Middle frontal gyrus (tissue), 1 donor: ENCODE results near the gene FXYD5.

Source experiments
- DNase-seq: peaks from one replicate; pipeline ENCODE4 v3.0.0-alpha.2; 2015; ENCODE audit warnings: low spot score; ENCODE audit errors: extremely low spot score

FXYD5 gene

DNA sequence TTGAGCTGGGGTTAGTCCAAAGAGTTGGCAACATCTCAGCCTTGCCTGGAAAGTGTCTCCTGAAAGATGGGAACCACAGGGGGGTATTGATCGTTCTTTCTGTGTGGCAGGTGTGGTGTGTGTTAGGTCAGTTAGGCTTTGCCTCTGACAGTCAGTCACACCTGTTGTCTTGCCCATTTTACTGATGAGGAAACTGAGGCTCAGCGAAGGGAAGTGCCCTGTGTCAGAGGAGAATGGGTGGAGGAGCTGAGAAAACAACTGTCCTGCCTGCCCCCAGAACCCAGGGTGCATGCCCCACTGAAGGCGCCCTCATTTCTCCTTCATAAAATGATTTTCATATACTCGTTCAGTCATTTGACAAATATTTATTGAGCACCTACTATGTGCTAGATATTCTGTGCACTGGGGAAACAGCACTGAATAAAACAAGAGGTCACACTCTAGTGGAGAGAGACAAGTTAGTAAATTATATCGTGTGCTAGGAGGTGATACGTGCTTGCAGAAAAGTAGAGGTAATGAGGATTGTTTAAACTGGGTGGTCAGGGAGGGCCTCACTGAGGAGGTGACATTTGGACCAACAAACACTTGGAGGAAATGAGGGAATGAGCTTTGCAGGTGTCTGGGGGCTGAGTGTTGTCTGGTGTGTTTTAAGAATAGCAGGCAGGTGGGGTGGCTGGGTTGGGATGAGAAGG lies 1.6 kb downstream of the FXYD5 start:
- no peak for DNase-seq

DNA sequence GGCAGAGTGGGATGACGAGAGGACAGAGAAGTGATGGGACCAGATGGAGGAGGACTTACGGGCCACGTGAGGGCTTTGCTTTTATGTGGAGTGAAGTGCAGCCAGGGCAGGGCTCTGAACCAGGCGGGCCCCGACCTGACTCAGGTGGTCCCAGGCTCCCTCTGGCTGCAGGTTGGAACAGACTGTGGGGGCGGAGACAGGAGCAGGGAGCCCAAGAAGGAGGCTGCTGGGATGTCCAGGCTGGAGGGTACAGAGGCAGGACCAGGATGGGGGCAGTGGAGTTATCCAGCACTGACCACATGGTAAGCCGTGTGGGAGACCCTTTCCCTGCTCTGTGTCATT lies 2.1 kb downstream of the FXYD5 start:
- no peak for DNase-seq

DNA sequence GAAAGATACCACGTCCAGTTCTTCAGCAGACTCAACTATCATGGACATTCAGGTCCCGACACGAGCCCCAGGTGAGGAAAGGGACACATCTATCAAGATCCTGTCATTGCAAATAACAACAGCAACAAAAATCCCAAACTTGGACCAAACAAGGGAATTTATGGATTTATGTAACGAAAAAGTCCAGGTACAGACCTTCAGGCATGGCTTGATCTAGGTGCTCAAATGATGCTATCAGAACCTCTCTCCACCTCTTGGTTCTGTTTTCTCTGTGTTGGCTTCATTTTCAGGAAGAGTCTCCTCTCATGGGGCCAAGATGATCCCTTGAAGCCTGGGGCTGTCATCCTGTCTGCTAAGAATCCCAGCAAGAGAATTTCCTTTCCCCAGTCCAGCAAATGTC lies 2.9 kb downstream of the FXYD5 start:
- DNase-seq, result no peak

DNA sequence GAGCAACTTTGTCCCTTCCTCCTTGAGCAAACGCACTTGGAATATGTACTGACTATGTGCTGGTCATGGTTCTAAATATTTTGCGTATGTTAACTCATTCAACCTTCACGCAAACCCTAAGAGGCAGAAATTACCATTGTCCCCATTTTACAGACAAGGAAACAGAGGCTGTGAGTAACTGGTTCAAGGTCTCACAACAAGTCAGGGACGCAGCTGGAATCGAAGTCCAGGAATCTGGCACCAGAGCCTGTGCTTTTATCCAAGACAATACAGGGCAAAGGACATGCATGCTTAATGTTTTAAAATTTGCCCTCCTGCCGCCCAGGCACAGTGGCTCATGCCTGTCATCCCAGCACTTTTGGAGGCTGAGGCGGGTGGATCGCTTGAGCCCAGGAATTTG lies 5.1 kb downstream of the FXYD5 start:
- no peak for DNase-seq

DNA sequence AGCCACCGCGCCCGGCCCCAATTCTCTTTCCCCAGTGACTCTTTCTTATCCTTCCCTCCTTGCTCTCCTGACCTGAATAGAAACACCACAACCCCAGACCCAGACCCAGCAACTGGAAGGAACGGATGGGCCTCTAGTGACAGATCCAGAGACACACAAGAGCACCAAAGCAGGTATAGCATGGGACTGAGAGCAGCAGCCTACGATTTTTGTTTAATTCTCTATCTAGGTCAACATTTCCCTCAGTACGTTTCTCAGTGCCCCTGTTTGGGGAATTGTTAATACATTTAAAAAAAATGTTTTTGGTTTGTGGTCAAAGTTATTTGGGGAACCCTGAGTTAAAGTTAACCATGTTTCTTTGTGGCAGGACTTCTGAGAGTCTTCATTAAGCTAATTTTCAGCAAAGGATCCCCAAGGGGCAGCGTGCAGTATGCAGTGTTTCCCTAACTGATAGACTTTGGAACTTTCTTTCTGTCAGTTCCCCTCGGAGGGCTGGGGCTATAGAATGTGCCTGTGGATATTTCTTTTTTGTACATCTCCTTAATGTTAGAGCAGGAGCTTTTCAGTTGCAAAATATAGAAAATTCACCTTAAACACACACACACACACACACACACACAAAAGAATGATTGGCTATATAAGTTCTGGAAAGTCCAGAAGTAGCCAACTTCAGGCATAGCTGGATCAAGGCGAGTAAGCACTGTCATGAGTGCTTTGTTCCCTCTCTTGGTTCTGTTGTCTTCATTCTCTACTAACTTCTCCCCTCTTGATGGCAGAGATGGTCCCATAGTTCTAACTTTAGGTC lies 6.3 kb downstream of the FXYD5 start:
- DNase-seq, result no peak

DNA sequence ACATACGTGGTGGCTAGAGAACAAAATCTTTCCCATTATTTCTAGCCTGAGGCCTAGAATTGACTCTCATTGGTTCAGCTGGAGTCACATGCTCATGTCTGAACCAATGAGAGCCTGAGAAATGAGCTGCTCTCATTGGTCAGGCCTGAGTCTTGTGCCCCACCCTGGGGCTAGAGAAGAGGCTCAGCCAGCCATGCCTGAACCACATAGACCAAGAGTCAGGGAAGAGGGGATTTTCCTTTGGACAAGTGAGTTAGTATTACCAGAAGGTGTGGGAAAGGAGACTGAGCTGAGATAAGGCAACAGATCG lies 6.9 kb downstream of the FXYD5 start:
- no peak for DNase-seq

DNA sequence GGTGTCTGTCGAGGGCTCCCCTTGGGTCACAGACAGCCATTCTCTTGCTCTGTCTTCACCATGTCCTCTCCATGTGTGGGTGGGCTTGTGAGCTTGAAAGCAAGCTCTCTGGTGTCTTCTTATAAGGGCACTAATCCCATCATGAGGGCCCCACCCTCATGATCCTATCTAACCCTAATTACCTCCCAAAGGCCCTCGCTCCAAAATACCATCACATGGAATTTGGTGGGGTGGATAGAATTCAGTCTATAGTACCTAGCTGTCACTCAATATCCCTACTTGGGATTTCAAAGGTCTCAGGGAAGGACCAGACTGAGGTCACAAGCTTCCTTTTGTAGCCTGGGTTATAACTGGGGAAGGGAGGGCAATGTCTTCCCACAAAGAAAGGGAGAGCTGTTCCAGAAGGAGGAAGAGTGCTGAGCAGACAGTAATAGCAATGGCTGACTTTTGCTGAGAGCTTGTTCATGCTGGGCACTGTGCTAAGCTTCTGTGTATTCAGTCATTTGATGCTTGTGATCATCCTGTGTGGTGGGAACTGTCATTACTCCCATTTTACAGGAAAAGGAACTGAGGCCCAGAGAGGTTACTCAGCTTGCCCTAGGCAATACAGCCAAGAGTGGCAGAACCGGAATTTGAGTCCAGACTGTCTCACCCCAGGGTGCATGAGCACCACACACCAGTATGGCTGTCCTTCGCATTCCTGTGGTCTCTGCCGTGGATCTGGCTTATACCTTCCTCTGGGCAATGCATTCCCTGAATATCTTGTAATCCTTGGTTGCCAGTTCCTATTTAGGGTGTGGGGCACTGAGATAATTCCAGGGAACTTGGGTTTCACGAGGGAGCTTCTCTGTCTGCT lies 8.2 kb downstream of the FXYD5 start:
- no peak for DNase-seq

DNA sequence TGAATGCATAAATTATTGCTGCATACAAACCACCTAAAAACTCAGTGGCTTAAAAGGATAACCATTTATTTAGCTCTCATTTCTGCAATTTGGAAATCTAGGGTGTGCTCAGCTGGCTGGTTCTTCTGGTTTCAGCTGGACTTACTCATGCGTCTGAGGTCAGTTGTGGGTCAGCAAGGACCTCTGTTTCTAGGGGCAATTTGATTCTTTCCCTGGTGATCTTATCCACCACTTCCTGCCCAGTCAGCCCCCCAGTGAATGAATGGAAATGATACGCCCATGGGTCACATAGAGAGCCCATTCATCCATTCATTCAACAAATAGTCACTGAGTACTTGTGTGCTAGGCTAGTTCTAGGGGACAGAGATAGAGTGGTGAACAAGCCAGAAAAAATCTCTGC lies 9.9 kb downstream of the FXYD5 start:
- no peak for DNase-seq

DNA sequence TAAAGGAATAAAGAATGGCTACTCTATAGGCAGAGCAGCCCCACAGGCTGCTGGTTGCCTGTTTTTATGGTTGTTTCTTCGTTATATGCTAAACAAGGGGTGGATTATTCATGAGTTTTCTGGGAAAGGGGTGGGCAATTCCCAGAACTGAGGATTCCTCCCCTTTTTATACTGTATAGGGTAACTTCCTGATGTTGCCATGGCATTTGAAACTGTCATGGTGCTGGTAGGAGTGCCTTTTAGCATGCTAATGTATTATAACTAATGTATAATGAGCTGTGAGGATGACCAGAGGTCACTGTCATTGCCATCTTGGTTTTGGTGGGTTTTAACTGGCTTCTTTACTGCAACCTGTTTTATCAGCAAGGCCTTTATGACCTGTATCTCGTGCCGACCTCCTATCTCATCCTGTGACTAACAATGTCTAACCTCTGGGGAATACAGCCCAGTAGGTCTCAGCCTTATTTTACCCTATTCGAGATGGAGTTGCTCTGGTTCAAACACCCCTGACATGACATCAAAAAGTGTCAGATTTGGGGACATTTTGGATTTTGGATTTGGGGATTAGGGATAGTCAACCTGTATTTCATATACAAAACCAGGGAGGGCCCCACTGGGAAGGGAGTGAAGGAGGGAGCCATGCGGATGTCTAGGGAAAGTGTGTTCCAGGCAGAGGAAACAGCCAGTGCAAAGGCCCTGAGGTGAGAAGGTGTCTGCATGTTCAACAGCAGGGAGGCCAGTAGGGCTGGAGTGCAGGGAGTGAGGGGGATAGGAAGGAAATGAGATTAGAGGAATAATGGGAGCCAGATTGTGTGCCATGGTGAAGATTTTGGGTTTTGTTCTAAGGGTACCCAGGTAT lies 10.9 kb downstream of the FXYD5 start:
- DNase-seq, result no peak

DNA sequence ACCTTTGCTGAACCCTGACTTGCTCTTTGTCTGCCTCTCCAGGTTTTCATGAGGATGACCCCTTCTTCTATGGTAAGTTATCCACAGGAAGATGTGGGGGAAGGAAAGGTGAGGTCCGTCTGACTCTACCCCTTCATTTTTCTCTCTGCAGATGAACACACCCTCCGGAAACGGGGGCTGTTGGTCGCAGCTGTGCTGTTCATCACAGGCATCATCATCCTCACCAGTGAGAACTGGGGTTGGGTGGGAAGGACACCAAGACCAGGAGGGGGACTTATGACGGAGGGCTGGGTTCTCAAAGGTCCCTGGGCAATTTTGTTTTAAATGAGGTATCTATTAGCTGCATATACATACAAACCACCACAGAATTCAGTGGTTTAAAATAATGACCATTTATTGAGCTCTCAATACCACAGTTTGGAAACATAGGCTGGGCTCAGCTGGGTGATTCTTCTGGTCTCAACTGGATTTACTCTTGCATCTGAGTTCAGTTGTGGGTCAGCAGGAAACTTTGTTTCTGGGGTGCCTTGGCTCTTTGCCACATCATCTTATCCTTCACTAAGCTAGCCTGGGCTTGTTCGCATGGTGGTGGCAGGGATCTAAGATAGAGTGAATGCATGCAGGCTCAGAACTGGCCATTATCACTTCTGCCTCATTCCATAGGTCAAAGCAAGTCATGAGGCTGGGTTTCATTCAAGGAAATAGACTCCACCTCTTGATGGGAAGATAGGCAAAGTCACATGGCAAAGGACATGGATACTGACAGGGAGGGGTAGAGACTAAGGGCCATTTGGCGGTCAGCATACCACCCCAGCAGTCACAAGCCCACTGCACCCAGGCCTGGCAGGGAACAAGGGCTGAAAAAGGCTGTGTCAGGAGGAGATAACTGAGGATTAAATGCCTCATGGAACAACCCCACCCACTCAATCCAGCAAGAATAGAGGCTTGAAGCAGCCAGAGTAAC lies 11.8 kb downstream of the FXYD5 start:
- DNase-seq, result no peak

DNA sequence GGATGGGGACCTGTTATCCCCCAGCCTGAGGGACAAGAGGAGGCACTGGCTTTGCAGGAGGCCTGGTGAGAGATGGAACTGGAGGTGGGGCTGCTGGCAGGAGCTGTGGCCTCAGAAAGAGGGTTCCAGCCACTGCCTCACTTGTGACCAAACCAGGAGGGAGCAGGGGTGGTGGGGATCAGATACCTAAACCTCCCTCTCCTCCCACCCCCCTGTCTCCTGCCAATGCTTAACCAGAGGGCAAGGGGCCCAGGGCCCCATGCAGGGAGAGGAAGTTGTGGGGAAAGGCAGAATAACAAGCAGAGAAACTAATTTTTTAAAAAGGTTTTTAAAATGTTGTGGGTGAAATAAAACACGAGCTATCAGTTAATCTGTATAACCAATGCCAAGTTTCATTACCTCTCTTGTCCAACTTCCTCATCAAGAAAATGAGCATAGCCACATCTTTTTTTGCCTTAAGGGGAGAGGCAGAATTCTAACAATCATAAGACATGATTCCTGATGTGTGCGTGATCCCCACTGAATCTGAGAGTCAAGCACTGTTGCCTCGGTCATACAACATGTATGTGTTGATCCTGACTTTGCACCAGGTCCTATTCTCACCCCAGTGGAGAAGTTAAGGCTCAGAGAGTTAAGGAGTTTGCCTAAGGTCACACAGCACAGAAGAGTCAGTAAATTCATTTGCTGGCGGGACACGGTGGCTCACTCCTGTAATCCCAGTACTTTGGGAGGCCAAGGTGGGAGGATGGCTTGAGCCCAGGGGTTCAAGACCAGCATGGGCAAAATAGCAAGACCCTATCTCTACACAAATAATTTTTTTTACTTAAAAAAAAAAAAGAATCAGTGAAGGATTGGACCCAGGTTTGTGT lies 12.9 kb downstream of the FXYD5 start:
- no peak for DNase-seq

DNA sequence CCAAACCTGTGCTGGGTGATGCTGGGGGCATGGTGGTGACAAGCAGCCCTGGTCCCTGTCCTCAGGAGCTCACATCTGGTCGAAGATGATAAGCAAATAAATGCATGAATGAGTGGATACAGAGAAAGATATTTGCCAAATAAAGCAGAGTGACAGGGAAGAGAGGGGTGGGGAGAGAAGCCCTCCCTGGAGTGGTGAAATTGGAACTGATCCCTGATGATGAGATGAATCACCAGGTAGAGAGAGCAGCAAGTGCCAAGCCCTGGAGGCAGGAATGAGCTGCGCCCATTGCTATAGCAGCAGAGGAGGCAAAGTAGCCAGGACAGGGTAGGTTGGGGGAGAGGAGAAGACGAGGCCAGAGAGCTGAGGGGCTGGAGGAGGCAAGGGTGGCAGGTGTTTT lies 13.7 kb downstream of the FXYD5 start:
- DNase-seq, result no peak

DNA sequence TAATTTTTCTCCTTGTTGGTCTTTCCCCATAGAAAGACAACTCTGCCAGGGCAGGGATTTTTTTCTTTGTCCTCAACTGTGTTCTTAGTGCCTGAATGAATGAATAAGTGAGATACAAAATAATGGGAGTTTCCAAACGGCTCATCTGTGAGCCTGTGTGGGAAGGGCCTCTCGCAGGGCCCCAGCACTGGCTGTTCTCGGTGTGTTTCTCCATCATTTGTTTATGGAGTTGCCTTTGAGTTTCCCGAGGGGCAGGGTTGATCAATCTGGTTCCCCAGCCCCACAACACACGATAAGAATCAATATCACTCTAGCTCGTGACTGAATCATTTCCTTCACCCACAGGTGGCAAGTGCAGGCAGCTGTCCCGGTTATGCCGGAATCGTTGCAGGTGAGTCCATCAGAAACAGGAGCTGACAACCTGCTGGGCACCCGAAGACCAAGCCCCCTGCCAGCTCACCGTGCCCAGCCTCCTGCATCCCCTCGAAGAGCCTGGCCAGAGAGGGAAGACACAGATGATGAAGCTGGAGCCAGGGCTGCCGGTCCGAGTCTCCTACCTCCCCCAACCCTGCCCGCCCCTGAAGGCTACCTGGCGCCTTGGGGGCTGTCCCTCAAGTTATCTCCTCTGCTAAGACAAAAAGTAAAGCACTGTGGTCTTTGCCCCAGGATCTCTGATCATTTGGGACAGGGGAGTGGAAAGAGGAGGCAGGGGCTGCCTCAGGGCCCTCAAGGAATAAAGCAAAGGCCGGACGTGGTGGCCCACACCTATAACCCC lies 14.9 kb downstream of the FXYD5 start:
- no peak for DNase-seq

DNA sequence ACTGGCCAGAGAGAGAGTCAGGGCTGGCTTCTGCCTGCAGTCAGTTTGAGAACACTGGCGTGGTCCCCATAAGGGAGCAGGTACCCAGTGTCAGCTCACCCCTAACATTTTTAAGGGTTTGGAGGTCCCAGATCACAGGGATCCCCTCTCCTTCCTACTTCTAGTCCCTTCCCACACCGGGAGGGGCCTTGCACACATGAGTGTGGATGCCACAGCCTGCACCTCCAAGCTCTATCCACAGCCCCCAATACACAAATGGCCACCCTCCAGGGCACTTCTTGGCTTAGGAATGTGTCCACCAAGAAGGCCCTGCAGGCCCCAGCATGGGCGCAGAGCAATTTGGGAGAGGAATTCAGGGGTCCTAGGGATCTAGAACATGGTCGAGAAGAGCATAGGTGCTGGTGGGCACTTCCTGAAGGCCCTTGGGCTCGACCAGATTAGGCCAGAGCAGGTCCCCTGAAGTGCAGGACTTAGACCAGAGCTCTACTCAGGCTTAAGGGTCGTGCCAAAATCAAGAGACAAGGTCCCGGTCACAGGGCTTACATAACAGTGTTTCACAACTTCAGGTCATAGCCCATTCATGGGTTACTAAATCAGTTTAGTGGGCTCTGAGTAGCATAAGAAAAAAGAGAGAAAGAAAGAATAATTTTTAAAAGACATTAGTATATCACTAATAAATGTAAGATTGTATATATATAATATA lies 16.0 kb downstream of the FXYD5 start:
- no peak for DNase-seq

DNA sequence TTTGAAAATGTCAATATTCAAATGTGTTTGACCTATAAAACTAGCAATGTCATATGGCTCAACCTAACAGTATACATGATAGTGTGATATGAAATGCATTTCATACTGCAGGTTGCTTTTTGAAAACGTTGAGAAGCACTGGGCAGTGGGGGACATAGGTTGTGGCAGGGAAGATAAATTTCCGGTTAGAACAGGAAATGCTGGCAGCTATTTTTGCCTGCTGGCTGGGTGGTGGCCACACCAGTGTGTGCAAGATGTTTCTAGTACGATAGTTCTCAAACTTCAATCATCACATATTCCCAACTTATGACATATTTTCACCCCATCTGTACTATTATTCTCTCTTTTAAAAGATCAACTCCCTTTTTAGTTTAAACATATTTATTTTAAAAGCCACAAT lies 17.2 kb downstream of the FXYD5 start:
- no peak for DNase-seq

DNA sequence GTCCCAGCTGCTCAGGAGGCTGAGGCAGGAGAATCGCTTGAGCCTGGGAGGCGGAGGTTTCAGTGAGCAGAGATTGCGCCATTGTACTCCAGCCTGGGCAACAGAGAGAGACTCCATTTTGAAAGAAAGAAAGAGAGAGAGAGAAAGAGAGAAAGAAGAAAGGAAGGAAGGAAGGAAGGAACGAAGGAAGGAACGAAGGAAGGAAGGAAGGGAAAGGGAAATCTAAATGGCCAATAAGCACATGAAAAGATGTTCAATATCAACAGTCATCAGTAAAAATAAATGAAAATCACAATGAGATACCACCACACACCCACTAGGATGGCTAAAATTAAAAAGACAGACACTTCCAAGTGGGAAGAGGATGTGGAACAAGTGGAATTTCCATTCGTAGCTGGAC lies 19.7 kb downstream of the FXYD5 start:
- DNase-seq, result no peak

DNA sequence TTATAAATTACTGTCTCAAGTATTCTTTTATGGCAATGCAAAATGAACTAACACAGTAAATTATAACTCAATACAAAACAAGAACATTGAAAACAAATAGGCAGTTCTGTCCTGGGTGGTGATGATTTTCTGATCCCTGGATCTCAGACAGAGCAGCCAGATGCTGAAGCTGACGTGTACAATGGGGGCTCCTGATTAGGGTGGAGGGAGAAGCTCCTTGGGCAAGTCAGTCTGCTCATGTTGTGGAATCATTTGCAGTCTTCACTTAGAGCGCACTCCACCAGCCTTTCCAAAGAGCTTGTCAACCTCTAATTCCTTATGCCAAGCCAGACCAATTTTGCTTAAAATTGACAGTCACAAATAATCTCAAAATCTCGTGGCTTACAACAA lies 21.6 kb downstream of the FXYD5 start:
- DNase-seq, result no peak
